Keratinocyte (primary cell): ENCODE results near the gene CACNA2D1. TPM values are rescaled to one million over a fixed set of nuclear protein-coding genes. Genes with fewer than 3 reads are reported as not detected.

Experiments
- DNase-seq: peaks from one replicate; pipeline ENCODE4 v3.0.0-alpha.2; 2011; ENCODE audit warnings: low read depth, missing footprints, low spot score
- FAIRE-seq: peaks from 2 replicates; lab custom pipeline; 2011; peaks lifted over from hg19 to GRCh38; lab: Jason Lieb, UNC
- H2AFZ ChIP-seq: 2 replicates; pipeline ENCODE4 v1.6.0; 2012; ENCODE audit warnings: low read length, control low read depth, inconsistent platforms; ENCODE audit not compliant: control insufficient read depth
- H3K27ac ChIP-seq: 2 replicates; pipeline ENCODE4 v1.5.1; 2011; ENCODE audit warnings: low read length; ENCODE audit not compliant: control insufficient read depth, insufficient read depth
- H3K27me3 ChIP-seq: 3 replicates; pipeline ENCODE4 v1.6.0; 2011; ENCODE audit warnings: low read length; ENCODE audit not compliant: control insufficient read depth, insufficient read depth; ENCODE audit errors: extremely low read depth
- H3K36me3 ChIP-seq, 2 experiments: 2 replicates in 1 of 2; 3 replicates in 1 of 2; pipeline ENCODE4 v1.5.1; 2011; ENCODE audit warnings: low read length in 2 of 2, mild to moderate bottlenecking in 1 of 2; ENCODE audit not compliant: control insufficient read depth in 2 of 2, insufficient read depth in 2 of 2; ENCODE audit errors: extremely low read depth in 1 of 2
- H3K4me1 ChIP-seq: 3 replicates; pipeline ENCODE4 v1.5.1; 2011; ENCODE audit warnings: low read length; ENCODE audit not compliant: control insufficient read depth, insufficient read depth; ENCODE audit errors: extremely low read depth
- H3K4me2 ChIP-seq: 3 replicates; pipeline ENCODE4 v1.6.0; 2011; ENCODE audit warnings: low read depth, low read length; ENCODE audit not compliant: control insufficient read depth, insufficient read depth; ENCODE audit errors: extremely low read depth
- H3K4me3 ChIP-seq, 3 experiments: fragments of 200-600 bp in 1 of 3; sonication (generic) in 1 of 3; 2 replicates in 2 of 3; 3 replicates in 1 of 3; pipeline ENCODE4 v1.5.1; 2011 to 2016; ENCODE audit warnings: low read length in 3 of 3, mild to moderate bottlenecking in 3 of 3, control low read depth in 2 of 3, inconsistent platforms in 1 of 3, low read depth in 1 of 3, mixed read lengths in 1 of 3, mixed run types in 1 of 3, moderate library complexity in 1 of 3; ENCODE audit not compliant: control insufficient read depth in 2 of 3, insufficient read depth in 2 of 3; ENCODE audit errors: extremely low read depth in 1 of 3
- H3K79me2 ChIP-seq: 2 replicates; pipeline ENCODE4 v1.6.0; 2012; ENCODE audit warnings: low read length; ENCODE audit not compliant: control insufficient read depth, insufficient read depth
- H3K9ac ChIP-seq: 3 replicates; pipeline ENCODE4 v1.6.0; 2011; ENCODE audit warnings: low read length; ENCODE audit not compliant: control insufficient read depth, insufficient read depth; ENCODE audit errors: extremely low read depth
- H3K9me1 ChIP-seq: 3 replicates; pipeline ENCODE4 v1.6.0; 2011; ENCODE audit warnings: low read length; ENCODE audit not compliant: control insufficient read depth, insufficient read depth; ENCODE audit errors: extremely low read depth
- H3K9me3 ChIP-seq: 2 replicates; pipeline ENCODE4 v1.5.1; 2012; ENCODE audit warnings: low read depth, low read length; ENCODE audit not compliant: control insufficient read depth
- H4K20me1 ChIP-seq: 3 replicates; pipeline ENCODE4 v1.6.0; 2011; ENCODE audit warnings: low read length; ENCODE audit not compliant: control insufficient read depth, insufficient read depth; ENCODE audit errors: extremely low read depth
- CTCF ChIP-seq, 3 experiments: IDR thresholded peaks in 1 of 3; conservative IDR thresholded peaks in 1 of 3; optimal IDR thresholded peaks in 1 of 3; 2 replicates in 2 of 3; 3 replicates in 1 of 3; pipeline versions ENCODE3 to v1.5.1; 2011; ENCODE audit warnings: low read length in 3 of 3, mild to moderate bottlenecking in 3 of 3, moderate library complexity in 2 of 3, control low read depth in 1 of 3, inconsistent platforms in 1 of 3; ENCODE audit not compliant: insufficient read depth in 2 of 3; ENCODE audit errors: extremely low read depth in 1 of 3
- EZH2 ChIP-seq: IDR thresholded peaks from one replicate; pipeline ENCODE4 v1.6.1; 2012; ENCODE audit warnings: inconsistent platforms, mild to moderate bottlenecking, low read length, moderate library complexity
- dilution Hi-C: fragments of 300-500 bp; cut with MboI; formaldehyde crosslinking; loops from one replicate; pipeline ENCODE4 v1.7.0; 2020; ENCODE audit warnings: low sequenced_read_pairs; ENCODE audit not compliant: extremely low pct_ligation_motif_present
- polyA plus RNA-seq, 5 experiments: library from polyadenylated mRNA; depleted of rRNA in 3 of 5; stranded (reverse) in 3 of 5; stranded (forward) in 1 of 5; unstranded in 1 of 5; fragments of >200 nt; gene quantifications; 1 replicate in 1 of 5; 2 replicates in 3 of 5; 3 replicates in 1 of 5; pipeline versions ENCODE4 v1.2.1 to v1.2.3, GENCODE V29; 2011 to 2012; ENCODE audit warnings: missing spikeins in 2 of 5, low read depth in 1 of 5, low replicate concordance in 1 of 5

The CACNA2D1 gene
- polyA plus RNA-seq, 1 donor (not counting 4 experiments of a cell fraction or from before 2014, with no cell fraction given) = 1.8 TPM

DNA sequence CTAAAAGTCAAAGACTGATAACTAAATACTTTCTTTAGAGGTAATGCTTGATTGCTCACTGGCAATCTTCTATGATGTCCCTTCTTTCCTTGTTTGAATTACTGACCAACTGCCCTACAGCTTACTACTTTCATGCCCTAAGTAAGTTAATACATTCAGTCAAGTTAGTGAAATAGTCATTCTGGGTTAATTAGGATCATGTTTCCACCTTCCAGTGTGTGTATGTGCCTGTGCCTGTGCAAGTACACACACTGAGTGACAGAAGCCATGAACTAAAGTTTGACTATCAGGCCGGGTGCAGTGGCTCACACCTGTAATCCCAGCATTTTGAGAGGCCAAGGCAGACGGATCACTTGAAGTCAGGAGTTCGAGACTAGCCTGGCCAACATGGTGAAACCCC is 187.9 kb downstream of the CACNA2D1 start:
- no peak for FAIRE-seq
- DNase-seq = no peak
- Histone ChIP-seq H3K27me3 (no peaks in the 10 kb centered on the region), H3K4me3 (no peak overlapping the region), H2AFZ (no peak overlapping the region), H3K9ac (no peak overlapping the region), H4K20me1 (no peaks in the 10 kb centered on the region), H3K27ac (no peak overlapping the region), H3K4me2 (no peak overlapping the region), H3K9me1 (no peaks in the 10 kb centered on the region), H3K36me3 (no peaks in the 10 kb centered on the region), H3K79me2 (no peaks in the 10 kb centered on the region), H3K4me1 (no peaks in the 10 kb centered on the region), H3K9me3 (no peaks in the 10 kb centered on the region)
- dilution Hi-C loops = no loop called here
- TF ChIP-seq EZH2 (no peak), CTCF (optimal IDR thresholded peaks at IDR 0.05 in 1 of 3, IDR thresholded peaks at IDR 0.05 in 1 of 3, conservative IDR thresholded peaks at IDR 0.05 in 1 of 3; ENCODE audit: extremely low read depth in 1 of 3, insufficient read depth in 2 of 3, low read length in 3 of 3) (no peak)

GRCh38 chr7:82250598-82250997 is 193.0 kb downstream of the CACNA2D1 start:
- Histone ChIP-seq H3K36me3 (no peaks in the 10 kb centered on the region), H3K4me2 (no peak overlapping the region), H3K27me3 (no peaks in the 10 kb centered on the region), H3K9me3 (no peaks in the 10 kb centered on the region), H3K9ac (no peak overlapping the region), H3K79me2 (no peaks in the 10 kb centered on the region), H3K4me1 (no peaks in the 10 kb centered on the region), H3K9me1 (no peaks in the 10 kb centered on the region), H3K27ac (no peak overlapping the region), H4K20me1 (no peaks in the 10 kb centered on the region), H3K4me3 (no peak overlapping the region), H2AFZ (no peak overlapping the region)
- FAIRE-seq = no peak
- dilution Hi-C loops = no loop called here
- TF ChIP-seq EZH2 = no peak
- no peak for TF ChIP-seq CTCF (optimal IDR thresholded peaks at IDR 0.05 in 1 of 3, IDR thresholded peaks at IDR 0.05 in 1 of 3, conservative IDR thresholded peaks at IDR 0.05 in 1 of 3; ENCODE audit: extremely low read depth in 1 of 3, insufficient read depth in 2 of 3, low read length in 3 of 3)
- no peak for DNase-seq
